ENCODE measurements around the gene MAP7D2.

The MAP7D2 gene

GRCh38 chrX:20101934-20102581 lies 14.6 kb downstream of the MAP7D2 start:
- Histone ChIP-seq H3K9me3 (no peaks in the 10 kb centered on the region), H3K4me1 (no peaks in the 10 kb centered on the region), H3K4me3 (ENCODE audit: low read depth, low read length) (no peak overlapping the region), H3K36me3 (no peaks in the 10 kb centered on the region), H3K27me3 (no peaks in the 10 kb centered on the region)
- no peak for DNase-seq
- no peak for TF ChIP-seq CTCF (IDR thresholded peaks at IDR 0.05; ENCODE audit: low read depth, low read length)

- TF ChIP-seq CTCF (IDR thresholded peaks at IDR 0.05; ENCODE audit: low read depth, low read length) = no peak
- no peaks in the 10 kb centered on the region for H3K36me3 ChIP-seq
- no peak overlapping the region for H3K4me3 ChIP-seq (ENCODE audit: low read depth, low read length)
- H3K4me1 ChIP-seq = no peaks in the 10 kb centered on the region
- H3K27me3 ChIP-seq = no peaks in the 10 kb centered on the region
- DNase-seq = no peak
- H3K9me3 ChIP-seq = no peaks in the 10 kb centered on the region
Observed at GRCh38 chrX:20091499-20091898, 25.2 kb downstream of the MAP7D2 start.

GRCh38 chrX:20089845-20090244 lies 26.9 kb downstream of the MAP7D2 start:
- H3K9me3 ChIP-seq = no peaks in the 10 kb centered on the region
- no peak overlapping the region for H3K4me3 ChIP-seq (ENCODE audit: low read depth, low read length)
- TF ChIP-seq CTCF (IDR thresholded peaks at IDR 0.05; ENCODE audit: low read depth, low read length) = no peak
- no peak for DNase-seq
- H3K27me3 ChIP-seq = no peaks in the 10 kb centered on the region
- H3K36me3 ChIP-seq = no peaks in the 10 kb centered on the region
- H3K4me1 ChIP-seq = no peaks in the 10 kb centered on the region

- H3K4me3 ChIP-seq (ENCODE audit: low read depth, low read length) = no peak overlapping the region
- no peak for DNase-seq
- no peak for TF ChIP-seq CTCF (IDR thresholded peaks at IDR 0.05; ENCODE audit: low read depth, low read length)
- H3K36me3 ChIP-seq = no peaks in the 10 kb centered on the region
- H3K4me1 ChIP-seq = no peaks in the 10 kb centered on the region
- no peaks in the 10 kb centered on the region for H3K9me3 ChIP-seq
- H3K27me3 ChIP-seq = no peaks in the 10 kb centered on the region
Observed at GRCh38 chrX:20080277-20080676, 36.4 kb downstream of the MAP7D2 start.

- no peak for DNase-seq
- no peaks in the 10 kb centered on the region for H3K9me3 ChIP-seq
- no peaks in the 10 kb centered on the region for H3K27me3 ChIP-seq
- no peaks in the 10 kb centered on the region for H3K4me1 ChIP-seq
- no peak for TF ChIP-seq CTCF (IDR thresholded peaks at IDR 0.05; ENCODE audit: low read depth, low read length)
- no peaks in the 10 kb centered on the region for H3K36me3 ChIP-seq
- H3K4me3 ChIP-seq (ENCODE audit: low read depth, low read length) = no peak overlapping the region
Observed at GRCh38 chrX:20071511-20072079, 45.1 kb downstream of the MAP7D2 start.

- no peaks in the 10 kb centered on the region for H3K9me3 ChIP-seq
- H3K4me1 ChIP-seq = no peaks in the 10 kb centered on the region
- DNase-seq = no peak
- no peaks in the 10 kb centered on the region for H3K27me3 ChIP-seq
- no peaks in the 10 kb centered on the region for H3K36me3 ChIP-seq
- TF ChIP-seq CTCF (IDR thresholded peaks at IDR 0.05; ENCODE audit: low read depth, low read length) = no peak
- H3K4me3 ChIP-seq (ENCODE audit: low read depth, low read length) = no peak overlapping the region
Observed at GRCh38 chrX:20067709-20068561, 48.8 kb downstream of the MAP7D2 start.

All from BE2C (cell line).